Mesenchymal stem cell (in vitro differentiated cells and primary cell): ENCODE measurements around the gene PRLHR.

Source experiments
- DNase-seq: peaks from one replicate; pipeline ENCODE4 v3.0.0-alpha.2; 2013
- H2AFZ ChIP-seq: one replicate; pipeline ENCODE4 v1.6.1; 2013; ENCODE audit warnings: low read depth, mild to moderate bottlenecking, control low read depth, inconsistent platforms, low read length, moderate library complexity
- H2AK5ac ChIP-seq: 2 replicates; pipeline ENCODE4 v1.6.1; 2013; ENCODE audit warnings: low read length, moderate library complexity, mild to moderate bottlenecking, inconsistent platforms; ENCODE audit not compliant: severe bottlenecking
- H2BK120ac ChIP-seq: one replicate; pipeline ENCODE4 v1.6.1; 2013; ENCODE audit warnings: low read depth, mild to moderate bottlenecking, inconsistent platforms, low read length, moderate library complexity
- H2BK12ac ChIP-seq, 2 experiments: one replicate each; pipeline ENCODE4 v1.6.1; 2013; ENCODE audit warnings: inconsistent platforms in 2 of 2, low read length in 2 of 2, mild to moderate bottlenecking in 2 of 2, moderate library complexity in 2 of 2, control low read depth in 1 of 2
- H2BK15ac ChIP-seq: one replicate; pipeline ENCODE4 v1.6.1; 2013; ENCODE audit warnings: mild to moderate bottlenecking, low read depth, inconsistent platforms; ENCODE audit not compliant: poor library complexity, severe bottlenecking
- H2BK5ac ChIP-seq: 2 replicates; pipeline ENCODE4 v1.6.1; 2013; ENCODE audit warnings: low read depth, mild to moderate bottlenecking, low read length, control low read depth, inconsistent platforms; ENCODE audit not compliant: poor library complexity, severe bottlenecking
- H3K14ac ChIP-seq, 2 experiments: one replicate each; pipeline ENCODE4 v1.6.1; 2013; ENCODE audit warnings: inconsistent platforms in 2 of 2, low read length in 2 of 2, control low read depth in 1 of 2, mild to moderate bottlenecking in 1 of 2, moderate library complexity in 1 of 2
- H3K18ac ChIP-seq, 2 experiments: one replicate each; pipeline ENCODE4 v1.6.1; 2013; ENCODE audit warnings: inconsistent platforms in 2 of 2, low read length in 2 of 2, control low read depth in 1 of 2, low read depth in 1 of 2, mild to moderate bottlenecking in 1 of 2
- H3K23ac ChIP-seq, 2 experiments: one replicate each; pipeline ENCODE4 v1.6.1; 2013; ENCODE audit warnings: inconsistent platforms in 2 of 2, low read length in 2 of 2, mild to moderate bottlenecking in 2 of 2, moderate library complexity in 2 of 2, control low read depth in 1 of 2
- H3K27ac ChIP-seq: 2 replicates; pipeline ENCODE4 v1.5.1; 2013; ENCODE audit warnings: mild to moderate bottlenecking, moderate library complexity, low read length, control low read depth, inconsistent platforms; ENCODE audit not compliant: poor library complexity, severe bottlenecking
- H3K27me3 ChIP-seq, 2 experiments: 2 replicates each; pipeline versions ENCODE4 v1.6.1 to v1.7.0; 2013; ENCODE audit warnings: low read length in 2 of 2, mild to moderate bottlenecking in 2 of 2, moderate library complexity in 2 of 2, control low read depth in 1 of 2, inconsistent platforms in 1 of 2; ENCODE audit not compliant: control insufficient read depth in 1 of 2, insufficient read depth in 1 of 2
- H3K36me3 ChIP-seq, 2 experiments: 2 replicates each; pipeline versions ENCODE4 v1.6.1 to v1.7.0; 2013; ENCODE audit warnings: low read length in 2 of 2, control low read depth in 1 of 2, inconsistent platforms in 1 of 2, low read depth in 1 of 2, mild to moderate bottlenecking in 1 of 2; ENCODE audit not compliant: insufficient read depth in 2 of 2, control insufficient read depth in 1 of 2
- H3K4ac ChIP-seq, 2 experiments: one replicate each; pipeline ENCODE4 v1.6.1; 2013; ENCODE audit warnings: inconsistent platforms in 2 of 2, low read length in 2 of 2, mild to moderate bottlenecking in 2 of 2, moderate library complexity in 2 of 2, control low read depth in 1 of 2, low read depth in 1 of 2
- H3K4me1 ChIP-seq: 2 replicates; pipeline ENCODE4 v1.6.1; 2013; ENCODE audit warnings: low read depth, low read length, control low read depth; ENCODE audit not compliant: control insufficient read depth, insufficient read depth
- H3K4me2 ChIP-seq: 2 replicates; pipeline ENCODE4 v1.6.1; 2013; ENCODE audit warnings: low read length, mild to moderate bottlenecking, inconsistent platforms; ENCODE audit not compliant: poor library complexity, severe bottlenecking
- H3K4me3 ChIP-seq, 2 experiments: 2 replicates each; pipeline versions ENCODE4 v1.5.1 to v1.7.0; 2013; ENCODE audit warnings: low read length in 2 of 2, mild to moderate bottlenecking in 2 of 2, control low read depth in 1 of 2, low read depth in 1 of 2; ENCODE audit not compliant: insufficient read depth in 1 of 2
- H3K79me1 ChIP-seq: replicated peaks from 2 replicates; pipeline ENCODE4 v1.6.1; 2013; ENCODE audit warnings: mild to moderate bottlenecking, control low read depth, low read length, inconsistent platforms; ENCODE audit not compliant: poor library complexity, severe bottlenecking
- H3K9ac ChIP-seq: 2 replicates; pipeline ENCODE4 v1.7.0; 2013; ENCODE audit warnings: mild to moderate bottlenecking, low read length, moderate library complexity
- H3K9me3 ChIP-seq: 2 replicates; pipeline ENCODE4 v1.7.0; 2013; ENCODE audit warnings: mild to moderate bottlenecking, low read length; ENCODE audit not compliant: control insufficient read depth
- H4K8ac ChIP-seq: one replicate; pipeline ENCODE4 v1.6.1; 2013; ENCODE audit warnings: inconsistent platforms, mild to moderate bottlenecking, low read length, moderate library complexity
- H4K91ac ChIP-seq: one replicate; pipeline ENCODE4 v1.6.1; 2013; ENCODE audit warnings: mild to moderate bottlenecking, low read length, inconsistent platforms
- WGBS: methylation state at CpG from one replicate; pipeline ENCODE4 v1.1.7; 2013; ENCODE audit warnings: mixed read lengths; 5-methylcytosine and 5-hydroxymethylcytosine counted together

Gene PRLHR

DNA sequence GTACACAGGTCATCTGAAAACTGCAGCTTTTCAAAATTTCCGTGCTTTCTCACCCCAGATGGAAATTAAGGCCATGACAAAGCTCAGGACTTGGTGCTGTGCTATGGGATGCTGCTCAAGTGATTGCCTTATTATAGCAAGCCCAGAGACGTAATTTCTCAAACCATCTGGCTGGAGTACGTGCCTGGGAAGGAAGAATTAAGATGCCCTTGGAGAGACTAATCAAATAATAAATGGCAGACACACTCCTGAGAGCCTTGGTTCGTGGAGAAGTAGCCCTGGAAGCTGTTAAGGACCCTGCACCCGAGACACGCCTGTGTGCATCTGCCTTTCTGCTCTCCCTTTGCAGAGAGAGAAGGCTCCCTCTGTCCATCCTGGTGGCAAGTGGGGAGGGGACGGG lies 38.3 kb upstream of the PRLHR start:
- H2BK120ac ChIP-seq, result no peak overlapping the region
- no peaks in the 10 kb centered on the region for H3K36me3 ChIP-seq
- H3K79me1 ChIP-seq, result no peaks in the 10 kb centered on the region
- no peak overlapping the region for H3K4ac ChIP-seq
- H2AK5ac ChIP-seq, result no peak overlapping the region
- H3K14ac ChIP-seq, result no peak overlapping the region
- no peak for DNase-seq
- H2AFZ ChIP-seq, result no peak overlapping the region
- no peak overlapping the region for H3K18ac ChIP-seq
- peaks cover 5 to 67% of the 10 kb centered on the region in 2 experiments for H3K27me3 ChIP-seq
- H3K27ac ChIP-seq, result no peak overlapping the region
- no peak overlapping the region for H3K4me2 ChIP-seq
- no peak overlapping the region for H2BK12ac ChIP-seq
- H2BK5ac ChIP-seq, result no peak overlapping the region
- no peak overlapping the region for H3K23ac ChIP-seq
- H4K91ac ChIP-seq, result no peak overlapping the region
- H4K8ac ChIP-seq, result no peak overlapping the region
- no peaks in the 10 kb centered on the region for H3K4me1 ChIP-seq
- no peak overlapping the region for H3K4me3 ChIP-seq
- 56% methylated on average over 7 of the region's 7 CpGs for WGBS
- H3K9ac ChIP-seq, result no peak overlapping the region
- H2BK15ac ChIP-seq, result no peak overlapping the region
- peaks cover 10% of the 10 kb centered on the region for H3K9me3 ChIP-seq

DNA sequence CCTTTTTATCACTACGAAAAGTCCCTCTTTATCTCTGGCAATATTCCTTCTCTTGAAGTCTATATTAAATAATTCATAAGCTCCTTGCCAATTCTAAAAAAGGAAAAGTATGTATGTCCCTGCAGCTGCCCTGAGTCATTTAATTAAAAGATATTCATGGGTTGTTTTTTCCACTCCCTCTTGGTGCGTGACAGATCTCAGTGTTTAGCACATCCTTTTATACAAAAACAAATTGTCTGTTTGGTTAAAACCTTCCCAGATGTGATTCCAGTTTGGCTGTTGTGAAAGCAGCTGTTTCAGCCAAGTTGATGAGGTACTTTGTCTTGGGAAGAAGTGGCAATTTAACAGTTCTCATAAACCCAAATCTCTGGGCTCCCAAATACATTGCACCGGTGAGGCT lies 33.8 kb upstream of the PRLHR start:
- H2AFZ ChIP-seq, result no peak overlapping the region
- H2BK12ac ChIP-seq, result no peak overlapping the region
- no peak overlapping the region for H2AK5ac ChIP-seq
- no peaks in the 10 kb centered on the region for H3K9me3 ChIP-seq
- no peak overlapping the region for H4K8ac ChIP-seq
- no peaks in the 10 kb centered on the region for H3K79me1 ChIP-seq
- H3K4me2 ChIP-seq, result no peak overlapping the region
- no peak overlapping the region for H3K18ac ChIP-seq
- H4K91ac ChIP-seq, result no peak overlapping the region
- H2BK120ac ChIP-seq, result no peak overlapping the region
- no peak overlapping the region for H3K27ac ChIP-seq
- no CpG with 5 or more reads among the region's 3 CpGs for WGBS
- peaks cover 13 to 63% of the 10 kb centered on the region in 2 experiments for H3K27me3 ChIP-seq
- H3K14ac ChIP-seq, result no peak overlapping the region
- H3K4me3 ChIP-seq, result no peak overlapping the region
- H3K4ac ChIP-seq, result no peak overlapping the region
- H3K4me1 ChIP-seq, result no peaks in the 10 kb centered on the region
- H2BK5ac ChIP-seq, result no peak overlapping the region
- H3K9ac ChIP-seq, result no peak overlapping the region
- no peak for DNase-seq
- H2BK15ac ChIP-seq, result no peak overlapping the region
- no peak overlapping the region for H3K23ac ChIP-seq
- H3K36me3 ChIP-seq, result no peaks in the 10 kb centered on the region

DNA sequence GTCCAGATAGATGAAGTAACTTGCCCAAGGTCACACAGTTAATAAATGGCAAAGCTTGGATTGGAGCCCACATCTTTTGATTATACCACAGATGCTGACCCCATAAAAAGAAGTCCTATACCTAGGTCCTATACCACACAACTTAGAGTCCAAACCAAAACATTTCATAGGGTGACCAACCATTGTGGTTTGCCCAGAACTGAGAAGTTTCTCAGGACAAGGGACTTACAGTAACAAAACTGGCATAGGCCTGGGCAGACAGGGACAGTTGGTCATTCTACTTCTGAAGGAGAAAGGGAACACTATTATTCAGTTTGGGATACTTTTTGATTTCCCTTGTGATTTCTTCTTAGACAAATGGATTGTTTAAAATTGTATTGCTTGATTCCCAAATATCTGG lies 32.9 kb upstream of the PRLHR start:
- Histone ChIP-seq H4K8ac (no peak overlapping the region), H3K14ac (no peak overlapping the region), H2BK15ac (no peak overlapping the region), H3K9ac (no peak overlapping the region), H3K36me3 (no peaks in the 10 kb centered on the region), H2AFZ (no peak overlapping the region), H3K9me3 (no peaks in the 10 kb centered on the region), H3K23ac (no peak overlapping the region), H4K91ac (no peak overlapping the region), H3K27ac (no peak overlapping the region), H2BK120ac (no peak overlapping the region), H2BK5ac (no peak overlapping the region), H2BK12ac (no peak overlapping the region), H3K4me1 (no peaks in the 10 kb centered on the region), H3K27me3 (peaks cover 13 to 62% of the 10 kb centered on the region in 2 experiments), H3K4me3 (no peak overlapping the region), H2AK5ac (no peak overlapping the region), H3K18ac (no peak overlapping the region), H3K4me2 (no peak overlapping the region), H3K4ac (no peak overlapping the region), H3K79me1 (no peaks in the 10 kb centered on the region)
- DNase-seq, result no peak

DNA sequence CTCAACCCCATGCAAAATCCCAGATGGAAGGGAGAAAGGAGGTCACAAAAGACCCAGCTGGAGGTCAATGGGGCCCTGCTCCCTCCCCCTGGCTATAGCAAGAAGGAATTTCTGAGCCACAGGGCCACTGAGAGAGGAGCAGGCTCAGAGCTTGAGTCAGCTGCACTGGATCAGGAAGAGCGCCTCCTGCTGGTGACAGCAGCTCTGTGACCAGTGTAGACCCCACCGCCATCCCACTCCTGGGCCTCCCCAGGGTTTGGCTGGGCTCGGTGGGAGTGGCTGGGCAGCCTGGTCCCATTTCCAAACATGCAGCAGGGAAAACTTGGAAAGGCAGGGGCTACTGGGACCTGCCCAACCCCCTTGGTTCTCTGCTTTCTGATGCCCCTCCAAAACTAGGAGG lies 31.5 kb upstream of the PRLHR start:
- no peak overlapping the region for H3K4me2 ChIP-seq
- H3K4ac ChIP-seq, result no peak overlapping the region
- no peak overlapping the region for H2BK15ac ChIP-seq
- no peak overlapping the region for H3K4me3 ChIP-seq
- DNase-seq, result no peak
- H3K27ac ChIP-seq, result no peak overlapping the region
- H4K91ac ChIP-seq, result no peak overlapping the region
- peaks cover 8 to 52% of the 10 kb centered on the region in 2 experiments for H3K27me3 ChIP-seq
- H3K9ac ChIP-seq, result no peak overlapping the region
- no peak overlapping the region for H3K23ac ChIP-seq
- H3K14ac ChIP-seq, result no peak overlapping the region
- H2BK12ac ChIP-seq, result no peak overlapping the region
- H3K9me3 ChIP-seq, result no peaks in the 10 kb centered on the region
- no peak overlapping the region for H4K8ac ChIP-seq
- no peak overlapping the region for H2AFZ ChIP-seq
- H2AK5ac ChIP-seq, result no peak overlapping the region
- H2BK120ac ChIP-seq, result no peak overlapping the region
- H3K36me3 ChIP-seq, result no peaks in the 10 kb centered on the region
- no peak overlapping the region for H3K18ac ChIP-seq
- H3K79me1 ChIP-seq, result no peaks in the 10 kb centered on the region
- WGBS, result 50% methylated on average over 3 of the region's 3 CpGs
- no peaks in the 10 kb centered on the region for H3K4me1 ChIP-seq
- H2BK5ac ChIP-seq, result no peak overlapping the region
